H9 (cell line): ENCODE measurements around the gene PRKAG1. TPM values are rescaled to one million over a fixed set of nuclear protein-coding genes. Genes with fewer than 3 reads are reported as not detected.

Experiments
- DNase-seq: peaks from one replicate; pipeline ENCODE4 v3.0.0-alpha.2; 2017
- H2AFZ ChIP-seq: one replicate; pipeline ENCODE4 v1.6.1; 2013; ENCODE audit warnings: mild to moderate bottlenecking, low read length, control low read depth, moderate library complexity
- H2AK5ac ChIP-seq: 2 replicates; pipeline ENCODE4 v1.6.1; 2013; ENCODE audit warnings: low read length, control low read depth, mixed read lengths; ENCODE audit not compliant: insufficient read length
- H2BK120ac ChIP-seq: one replicate; pipeline ENCODE4 v1.6.1; 2013; ENCODE audit warnings: low read depth, mild to moderate bottlenecking, low read length, control low read depth, inconsistent platforms; ENCODE audit not compliant: poor library complexity, severe bottlenecking
- H2BK12ac ChIP-seq: 2 replicates; pipeline ENCODE4 v1.6.1; 2013; ENCODE audit warnings: low read length, control low read depth, mixed read lengths, low read depth; ENCODE audit not compliant: insufficient read length
- H2BK15ac ChIP-seq: 2 replicates; pipeline ENCODE4 v1.6.1; 2013; ENCODE audit warnings: low read depth, low read length, control low read depth
- H2BK20ac ChIP-seq: one replicate; pipeline ENCODE4 v1.6.1; 2013; ENCODE audit warnings: low read depth, mild to moderate bottlenecking, low read length, control low read depth, inconsistent platforms; ENCODE audit not compliant: poor library complexity, severe bottlenecking
- H2BK5ac ChIP-seq: 2 replicates; pipeline ENCODE4 v1.6.1; 2013; ENCODE audit warnings: low read length, control low read depth, mixed read lengths; ENCODE audit not compliant: insufficient read length
- H3K14ac ChIP-seq: 2 replicates; pipeline ENCODE4 v1.6.1; 2013; ENCODE audit warnings: low read length, control low read depth; ENCODE audit not compliant: insufficient read depth
- H3K18ac ChIP-seq: 2 replicates; pipeline ENCODE4 v1.6.1; 2013; ENCODE audit warnings: low read depth, mild to moderate bottlenecking, mixed read lengths, low read length, control low read depth; ENCODE audit not compliant: insufficient read length
- H3K23ac ChIP-seq: 2 replicates; pipeline ENCODE4 v1.6.1; 2013; ENCODE audit warnings: low read length, control low read depth, mixed read lengths, low read depth; ENCODE audit not compliant: insufficient read length
- H3K23me2 ChIP-seq: 2 replicates; pipeline ENCODE4 v1.6.1; 2013; ENCODE audit warnings: low read depth, mild to moderate bottlenecking, mixed read lengths, low read length, control low read depth; ENCODE audit not compliant: insufficient read length, poor library complexity, severe bottlenecking
- H3K27ac ChIP-seq: 2 replicates; pipeline ENCODE4 v1.5.1; 2013; ENCODE audit warnings: low read length, control low read depth, mixed read lengths, low read depth; ENCODE audit not compliant: insufficient read length
- H3K27me3 ChIP-seq: 2 replicates; pipeline ENCODE4 v1.6.1; 2013; ENCODE audit warnings: low read length, control low read depth, inconsistent platforms; ENCODE audit not compliant: insufficient read depth
- H3K4ac ChIP-seq: 2 replicates; pipeline ENCODE4 v1.6.1; 2013; ENCODE audit warnings: low read depth, mild to moderate bottlenecking, control low read depth, inconsistent platforms, low read length, moderate library complexity
- H3K4me1 ChIP-seq: 2 replicates; pipeline ENCODE4 v1.6.1; 2013; ENCODE audit warnings: low read length, control low read depth, inconsistent platforms; ENCODE audit not compliant: insufficient read depth
- H3K4me2 ChIP-seq: 2 replicates; pipeline ENCODE4 v1.6.1; 2013; ENCODE audit warnings: low read length, control low read depth, mixed read lengths; ENCODE audit not compliant: insufficient read length, insufficient read depth
- H3K56ac ChIP-seq: 2 replicates; pipeline ENCODE4 v1.6.1; 2013; ENCODE audit warnings: low read depth, mild to moderate bottlenecking, mixed read lengths, low read length, control low read depth; ENCODE audit not compliant: insufficient read length
- H3K79me1 ChIP-seq: 2 replicates; pipeline ENCODE4 v1.6.1; 2013; ENCODE audit warnings: low read depth, mild to moderate bottlenecking, moderate library complexity, low read length, control low read depth, inconsistent platforms; ENCODE audit not compliant: insufficient read depth, poor library complexity, severe bottlenecking
- H3K79me2 ChIP-seq: 2 replicates; pipeline ENCODE4 v1.6.1; 2013; ENCODE audit warnings: low read length, control low read depth, inconsistent platforms; ENCODE audit not compliant: insufficient read depth
- H3K9ac ChIP-seq: 2 replicates; pipeline ENCODE4 v1.6.1; 2013; ENCODE audit warnings: low read length, control low read depth, mixed read lengths; ENCODE audit not compliant: insufficient read length; ENCODE audit errors: extremely low read depth
- H3K9me3 ChIP-seq: one replicate; pipeline ENCODE4 v1.6.1; 2013; ENCODE audit warnings: low read depth, low read length, inconsistent platforms; ENCODE audit not compliant: control insufficient read depth
- H3T11ph ChIP-seq: one replicate; pipeline ENCODE4 v1.6.1; 2013; ENCODE audit warnings: mild to moderate bottlenecking, low read length, control low read depth, inconsistent platforms
- H4K20me1 ChIP-seq: one replicate; pipeline ENCODE4 v1.6.1; 2013; ENCODE audit not compliant: control insufficient read depth, insufficient read length, insufficient read depth
- H4K5ac ChIP-seq: 2 replicates; pipeline ENCODE4 v1.6.1; 2013; ENCODE audit warnings: low read depth, mild to moderate bottlenecking, mixed read lengths, low read length, control low read depth; ENCODE audit not compliant: insufficient read length
- H4K8ac ChIP-seq: replicated peaks from 2 replicates; pipeline ENCODE4 v1.6.1; 2013; ENCODE audit warnings: low read length, control low read depth, mixed read lengths, low read depth; ENCODE audit not compliant: insufficient read length
- H4K91ac ChIP-seq: 2 replicates; pipeline ENCODE4 v1.6.1; 2013; ENCODE audit warnings: low read depth, mild to moderate bottlenecking, moderate library complexity, mixed read lengths, low read length, control low read depth; ENCODE audit not compliant: insufficient read length
- H3K27ac Mint-ChIP-seq, 3 experiments: 2 replicates in 2 of 3; 3 replicates in 1 of 3; pipeline ENCODE4 v1.8.0; 2020 to 2021; ENCODE audit warnings: mixed read lengths in 3 of 3, mild to moderate bottlenecking in 1 of 3, moderate library complexity in 1 of 3
- H3K27me3 Mint-ChIP-seq: 2 replicates; pipeline ENCODE4 v1.8.0; 2021; ENCODE audit warnings: low read depth, mild to moderate bottlenecking, moderate library complexity, mixed read lengths
- H3K36me3 Mint-ChIP-seq, 3 experiments: 2 replicates in 2 of 3; 3 replicates in 1 of 3; pipeline ENCODE4 v1.8.0; 2020 to 2021; ENCODE audit warnings: low read depth in 3 of 3, mixed read lengths in 3 of 3; ENCODE audit not compliant: insufficient read depth in 1 of 3
- H3K4me1 Mint-ChIP-seq, 2 experiments: 2 replicates each; pipeline ENCODE4 v1.8.0; 2020; ENCODE audit warnings: mixed read lengths in 2 of 2
- H3K4me3 Mint-ChIP-seq, 2 experiments: 2 replicates in 1 of 2; 3 replicates in 1 of 2; pipeline ENCODE4 v1.8.0; 2020 to 2021; ENCODE audit warnings: mild to moderate bottlenecking in 2 of 2, mixed read lengths in 2 of 2, moderate library complexity in 1 of 2
- H3K9me3 Mint-ChIP-seq, 2 experiments: 2 replicates in 1 of 2; 3 replicates in 1 of 2; pipeline ENCODE4 v1.8.0; 2020; ENCODE audit warnings: mild to moderate bottlenecking in 2 of 2, mixed read lengths in 2 of 2, moderate library complexity in 1 of 2
- CTCF ChIP-seq: fragments of 200-600 bp; sonication (generic); conservative IDR thresholded peaks from 3 replicates; pipeline ENCODE4 v1.8.0; 2021; ENCODE audit warnings: antibody characterized with exemption, mild to moderate bottlenecking
- WGBS: extraction: QIAGEN DNeasy Blood & Tissue Kit; methylation state at CpG from one replicate; pipeline ENCODE4 v1.1.7; 2013; ENCODE audit warnings: missing lambda C conversion rate, low lambda C conversion rate, mixed read lengths; ENCODE audit not compliant: insufficient read length; ENCODE audit errors: extremely low coverage; 5-methylcytosine and 5-hydroxymethylcytosine counted together
- total RNA-seq: library from RNA; stranded (reverse); gene quantifications from 2 replicates; pipeline ENCODE4 v1.2.1, GENCODE V29; 2021

Gene PRKAG1
- total RNA-seq, 1 experiment from 2014 or later = 34.8 TPM

GRCh38 chr12:48977290-48978281 lies 41.0 kb downstream of the PRKAG1 start:
- Histone ChIP-seq H2BK15ac (no peak overlapping the region), H3K18ac (no peak overlapping the region), H2BK5ac (no peak overlapping the region), H3K23ac (no peak overlapping the region), H2AK5ac (no peak overlapping the region), H2BK12ac (no peak overlapping the region), H3K4me2 (no peak overlapping the region), H4K8ac (no peak overlapping the region), H3K4me1 (no peaks in the 10 kb centered on the region; the same call in 1 of the 2 replicates), H2AFZ (no peak overlapping the region), H3K56ac (no peak overlapping the region), H3K14ac (no peak overlapping the region), H3K9me3 (no peaks in the 10 kb centered on the region), H3K79me1 (no peaks in the 10 kb centered on the region), H3K4ac (no peak overlapping the region), H3T11ph (no peak overlapping the region), H4K20me1 (no peaks in the 10 kb centered on the region), H3K9ac (no peak overlapping the region), H4K5ac (no peak overlapping the region), H2BK20ac (no peak overlapping the region), H3K27me3 (peaks cover 91% of the 10 kb centered on the region), H3K27ac (no peak overlapping the region), H3K23me2 (peaks cover 15% of the 10 kb centered on the region), H2BK120ac (no peak overlapping the region), H3K79me2 (no peaks in the 10 kb centered on the region), H4K91ac (no peak overlapping the region)
- WGBS = no CpG with 5 or more reads among the region's 50 CpGs
- Mint-ChIP-seq H3K9me3 (peaks cover 3 to 9% of the 10 kb centered on the region in 2 experiments; a peak in 4 of 5 replicates), H3K4me3 (peak overlapping the region; percentile 17 to 65; a peak in 3 of 5 replicates), H3K36me3 (no peaks in the 10 kb centered on the region; a peak in 1 of 7 replicates), H3K4me1 (peaks cover 25 to 44% of the 10 kb centered on the region in 2 experiments), H3K27ac (no peak overlapping the region), H3K27me3 (peaks cover 100% of the 10 kb centered on the region)
- TF ChIP-seq CTCF = peak; percentile 96
- peak; percentile 80 for DNase-seq
